K562 (cell line): ENCODE results near the gene PACC1. TPM values are rescaled to one million over a fixed set of nuclear protein-coding genes. Genes with fewer than 3 reads are reported as not detected.

Source experiments
- CREB3L1 ChIP-seq: fragments of 450-650 bp; IDR thresholded peaks from 2 replicates; pipeline ENCODE4 v1.6.1; 2014; ENCODE audit warnings: low read depth, mild to moderate bottlenecking, moderate library complexity, borderline replicate concordance
- HMGXB4 ChIP-seq: sonication (generic); formaldehyde crosslinking; IDR thresholded peaks from 2 replicates; pipeline ENCODE4 v1.8.1; 2023; ENCODE audit warnings: mild to moderate bottlenecking, missing genetic modification reagents
- L3MBTL2 ChIP-seq: fragments of 450-650 bp; IDR thresholded peaks from 2 replicates; pipeline ENCODE4 v1.6.1; 2016; ENCODE audit warnings: mild to moderate bottlenecking, moderate library complexity
- NRF1 ChIP-seq, 2 experiments: fragments of 450-650 bp; IDR thresholded peaks in 1 of 2; conservative IDR thresholded peaks in 1 of 2; 2 replicates each; pipeline ENCODE4 v1.6.1; 2014; ENCODE audit warnings: mild to moderate bottlenecking in 2 of 2
- SIN3B ChIP-seq: fragments of 450-650 bp; IDR thresholded peaks from 2 replicates; pipeline ENCODE4 v1.6.1; 2017; ENCODE audit warnings: low read depth, mild to moderate bottlenecking, moderate library complexity
- STAT6 ChIP-seq: sonication (generic); formaldehyde crosslinking; IDR thresholded peaks from 2 replicates; pipeline ENCODE4 v1.8.1; 2023; ENCODE audit warnings: mild to moderate bottlenecking, missing genetic modification reagents
- ZNF609 ChIP-seq: sonication (generic); formaldehyde crosslinking; IDR thresholded peaks from 2 replicates; pipeline ENCODE4 v1.8.1; 2023; ENCODE audit warnings: missing genetic modification reagents, mild to moderate bottlenecking, borderline replicate concordance
- polyA plus RNA-seq, 8 experiments: library from polyadenylated mRNA; depleted of rRNA in 4 of 8; stranded (reverse) in 5 of 8; unstranded in 3 of 8; fragments of >200 nt; fragmentation: Nextera tagmentation in 2 of 8; fragmentation: Illumina TruSeq in 1 of 8; extraction: Ambion mirVana in 2 of 8; extraction: Trizol in 1 of 8; gene quantifications; 2 replicates each; pipeline versions ENCODE4 v1.2.1 to v1.2.3, GENCODE V29; 2011 to 2014; ENCODE audit warnings: inconsistent platforms in 1 of 8, missing spikeins in 1 of 8
- total RNA-seq, 7 experiments: library from RNA; depleted of rRNA in 6 of 7; stranded (reverse); fragments of >200 nt in 6 of 7; fragmentation: Illumina TruSeq in 2 of 7; extraction: Trizol in 2 of 7; gene quantifications; 2 replicates each; pipeline versions ENCODE4 v1.2.1 to v1.2.3, GENCODE V29; 2011 to 2021; ENCODE audit warnings: low replicate concordance in 1 of 7

Gene PACC1
- total and polyA plus RNA-seq, 9 of the 15 experiments (the other 6 are each of a cell fraction or from before 2014, with no cell fraction given): 7.1 to 19.3 (median 14.9) TPM

GRCh38 chr1:212415107-212415841 lies 588 bp upstream of the PACC1 start (continued):
- TF ChIP-seq L3MBTL2: peak; percentile 7; the same call in 1 of the 2 replicates
- no peak for TF ChIP-seq NRF1 (conservative IDR thresholded peaks at IDR 0.05 in 1 of 2, IDR thresholded peaks at IDR 0.05 in 1 of 2)
- no peak for TF ChIP-seq STAT6
- no peak; the same call in 1 of the 2 replicates for TF ChIP-seq CREB3L1
- TF ChIP-seq ZNF609 (CRISPR knock-in tag): 0 out of 2 replicates have a peak, but pooled peaks have one; percentile 9
- no peak for TF ChIP-seq SIN3B
- TF ChIP-seq HMGXB4 (CRISPR knock-in tag): peak; percentile 13; the same call in 1 of the 2 replicates
